Neural progenitor cell (in vitro differentiated cells): ENCODE results near the gene SNAP29.

ENCODE experiments used
- EZH2phosphoT487 ChIP-seq: fragments of 200-600 bp; sonication (generic); IDR thresholded peaks from 2 replicates; pipeline ENCODE4 v1.6.1; 2017; ENCODE audit warnings: antibody characterized with exemption
- TF ChIP-seq, protein P1 (sequence below): fragments of 200-600 bp; sonication (generic); IDR thresholded peaks from 2 replicates; pipeline ENCODE4 v1.5.1; 2017; ENCODE audit warnings: antibody characterized with exemption, mild to moderate bottlenecking

DNA sequence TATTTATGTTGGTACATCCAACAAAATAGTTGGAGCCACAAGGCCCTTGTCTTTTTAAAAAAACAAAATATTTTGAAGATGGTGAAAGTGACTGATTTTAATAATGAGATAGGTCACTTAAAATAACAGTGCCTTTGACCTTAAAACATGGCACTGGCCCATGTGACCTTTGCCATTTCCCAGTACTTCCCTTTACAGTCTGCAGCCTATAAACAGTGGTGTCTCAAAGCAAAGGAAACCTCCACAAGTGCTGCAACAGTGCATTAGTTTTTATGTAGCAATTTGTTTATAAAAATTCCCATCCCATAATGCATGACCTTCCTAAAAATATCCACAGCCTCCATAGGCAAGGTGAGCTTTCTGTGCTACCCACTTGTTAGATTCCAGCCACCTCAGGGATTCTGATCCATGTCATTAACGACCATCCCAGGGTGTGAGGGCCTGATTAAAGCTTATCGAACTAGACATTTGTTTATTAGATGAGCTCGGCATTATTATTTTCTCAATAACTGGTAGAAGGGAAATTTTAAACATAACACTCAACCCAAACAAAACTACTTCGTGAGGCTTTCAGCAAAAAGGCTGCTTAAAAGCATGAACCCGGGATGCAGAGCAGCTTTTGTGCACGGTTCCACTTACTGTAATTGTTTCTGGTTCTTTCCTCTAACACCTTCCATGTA is 30.4 kb downstream of the SNAP29 start:
- TF ChIP-seq, protein P1, sequence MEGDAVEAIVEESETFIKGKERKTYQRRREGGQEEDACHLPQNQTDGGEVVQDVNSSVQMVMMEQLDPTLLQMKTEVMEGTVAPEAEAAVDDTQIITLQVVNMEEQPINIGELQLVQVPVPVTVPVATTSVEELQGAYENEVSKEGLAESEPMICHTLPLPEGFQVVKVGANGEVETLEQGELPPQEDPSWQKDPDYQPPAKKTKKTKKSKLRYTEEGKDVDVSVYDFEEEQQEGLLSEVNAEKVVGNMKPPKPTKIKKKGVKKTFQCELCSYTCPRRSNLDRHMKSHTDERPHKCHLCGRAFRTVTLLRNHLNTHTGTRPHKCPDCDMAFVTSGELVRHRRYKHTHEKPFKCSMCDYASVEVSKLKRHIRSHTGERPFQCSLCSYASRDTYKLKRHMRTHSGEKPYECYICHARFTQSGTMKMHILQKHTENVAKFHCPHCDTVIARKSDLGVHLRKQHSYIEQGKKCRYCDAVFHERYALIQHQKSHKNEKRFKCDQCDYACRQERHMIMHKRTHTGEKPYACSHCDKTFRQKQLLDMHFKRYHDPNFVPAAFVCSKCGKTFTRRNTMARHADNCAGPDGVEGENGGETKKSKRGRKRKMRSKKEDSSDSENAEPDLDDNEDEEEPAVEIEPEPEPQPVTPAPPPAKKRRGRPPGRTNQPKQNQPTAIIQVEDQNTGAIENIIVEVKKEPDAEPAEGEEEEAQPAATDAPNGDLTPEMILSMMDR, result no peak
- TF ChIP-seq EZH2phosphoT487, result no peak
